Forelimb muscle (tissue), 1 donor: ENCODE results near the gene STRN4. TPM values are rescaled to one million over a fixed set of nuclear protein-coding genes. Genes with fewer than 3 reads are reported as not detected.
"Not testable (repeated sequence)": the region's sequence is repeated elsewhere in the genome, so short reads cannot be mapped to it uniquely, and the experiment has no call there.

Experiments used
- DNase-seq: peaks from one replicate; pipeline ENCODE4 v3.0.0-alpha.2; 2013; ENCODE audit warnings: low read depth
- polyA plus RNA-seq: library from polyadenylated mRNA; unstranded; fragments of 120-200 nt; gene quantifications from one replicate; pipeline ENCODE4 v1.2.1, GENCODE V29; 2013; ENCODE audit not compliant: insufficient read length

The STRN4 gene
- polyA plus RNA-seq, 1 donor, result 46.7 TPM

DNA sequence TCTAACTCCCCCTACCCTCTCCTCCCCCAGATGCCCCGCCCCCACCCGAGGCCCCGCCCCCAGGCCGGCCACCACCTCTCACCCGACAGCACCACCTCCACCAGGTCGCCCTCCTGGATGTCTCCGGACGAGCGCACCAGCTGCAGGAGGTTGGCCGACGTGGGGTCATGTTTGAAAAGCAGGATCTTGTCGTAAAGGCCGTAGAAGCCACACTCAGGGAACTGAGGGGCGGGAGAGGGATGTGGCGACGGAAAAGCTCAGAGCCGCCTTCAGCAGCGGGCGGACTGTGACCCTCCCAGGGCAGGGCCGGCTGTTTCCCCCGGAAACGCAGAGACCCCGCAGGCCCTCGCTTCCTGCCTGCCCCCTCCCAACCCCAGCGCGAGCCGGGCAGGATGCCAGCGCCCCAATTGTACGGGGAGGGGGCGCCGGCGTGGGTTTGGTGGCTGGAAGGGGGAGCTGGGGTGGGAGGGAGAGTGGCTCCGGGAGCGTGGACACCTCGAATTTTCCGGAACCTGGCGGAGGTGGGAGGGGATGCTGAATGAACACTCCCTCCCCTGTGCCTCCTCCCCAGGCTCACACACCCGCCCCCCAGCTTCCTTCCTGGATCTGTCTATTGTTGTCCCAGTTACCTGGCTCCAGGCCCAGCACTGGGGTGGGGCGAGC lies 32.3 kb downstream of the STRN4 start:
- DNase-seq, result peak; percentile 79

DNA sequence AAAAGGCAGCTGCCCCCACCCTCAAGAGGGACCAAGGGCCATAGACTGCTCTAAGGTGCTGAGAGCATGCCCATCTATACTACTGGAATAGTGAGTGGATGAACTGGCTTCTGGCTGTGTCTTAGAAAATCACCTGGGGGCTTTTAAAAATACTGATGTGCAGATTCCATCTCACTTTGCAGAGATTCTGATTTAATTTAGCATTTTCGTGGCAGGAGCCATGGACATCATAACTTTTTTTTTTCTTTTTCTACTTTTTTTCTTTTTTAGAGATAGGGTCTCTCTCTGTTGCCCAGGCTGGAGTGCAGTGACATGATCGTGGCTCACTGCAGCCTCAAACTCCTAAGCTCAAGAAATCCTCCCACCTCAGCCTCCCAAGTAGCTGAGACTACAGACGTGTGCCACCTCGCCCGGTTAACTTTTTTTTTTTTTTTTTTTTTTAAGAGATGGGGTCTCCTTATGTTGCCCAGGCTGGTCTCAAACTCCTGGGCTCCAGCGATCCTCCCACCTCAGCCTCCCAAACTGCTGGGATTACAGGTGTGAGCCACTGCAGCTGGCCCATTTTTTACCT lies 33.4 kb downstream of the STRN4 start:
- DNase-seq, result not testable (repeated sequence)

DNA sequence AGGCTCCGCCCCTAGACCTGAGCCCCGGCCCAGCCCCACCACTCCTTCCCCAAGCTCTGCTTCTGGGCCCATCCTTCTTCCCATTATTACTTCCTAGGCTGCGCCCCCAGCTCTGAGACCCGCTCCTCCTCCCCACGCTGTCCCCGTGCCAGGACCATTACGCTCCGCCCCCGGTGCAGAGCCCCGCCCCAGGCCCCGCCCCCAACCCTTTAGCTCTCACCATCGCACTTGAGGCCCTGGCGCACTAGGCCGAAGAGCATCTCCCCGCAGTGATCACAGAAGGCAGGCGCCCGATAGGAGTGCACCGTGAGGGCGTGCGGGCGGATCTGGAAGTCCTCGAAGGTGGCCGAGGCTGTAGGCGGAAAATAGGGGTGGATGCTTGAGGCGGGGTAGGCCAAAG lies 35.6 kb downstream of the STRN4 start:
- DNase-seq, result no peak

DNA sequence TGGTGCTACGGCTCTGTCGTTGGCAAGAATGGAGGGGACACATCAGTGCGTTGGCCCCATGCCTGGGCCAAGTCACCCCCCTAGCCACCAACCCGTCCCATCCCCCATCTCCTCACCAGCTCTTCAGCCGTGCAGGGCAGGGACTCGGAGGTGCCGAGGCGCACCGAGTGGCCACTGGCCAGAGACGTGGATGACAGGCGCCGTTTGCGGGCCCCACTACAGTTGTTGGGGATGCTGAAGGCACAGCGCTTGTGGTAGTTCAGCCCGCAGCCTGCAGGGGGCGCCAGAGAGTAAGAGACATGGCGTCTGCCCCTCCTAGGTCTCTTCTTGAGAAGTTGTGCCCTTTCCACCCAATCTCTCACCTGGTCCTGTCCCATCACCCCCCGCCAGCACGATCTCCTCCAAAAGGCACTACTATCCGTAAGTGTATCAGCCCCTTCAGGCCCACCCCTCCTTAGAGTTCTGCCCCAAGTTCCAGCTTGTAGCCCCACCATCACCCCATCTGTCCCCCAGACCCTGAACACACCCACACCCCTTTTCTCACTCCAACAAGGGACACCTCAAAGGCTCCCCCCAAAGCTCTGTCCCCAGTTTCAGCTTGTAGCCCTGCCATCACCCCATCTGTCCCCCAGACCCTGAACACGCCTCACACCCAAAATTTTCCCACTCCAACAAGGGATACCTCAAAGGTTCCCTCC lies 41.7 kb downstream of the STRN4 start:
- DNase-seq, result no peak

DNA sequence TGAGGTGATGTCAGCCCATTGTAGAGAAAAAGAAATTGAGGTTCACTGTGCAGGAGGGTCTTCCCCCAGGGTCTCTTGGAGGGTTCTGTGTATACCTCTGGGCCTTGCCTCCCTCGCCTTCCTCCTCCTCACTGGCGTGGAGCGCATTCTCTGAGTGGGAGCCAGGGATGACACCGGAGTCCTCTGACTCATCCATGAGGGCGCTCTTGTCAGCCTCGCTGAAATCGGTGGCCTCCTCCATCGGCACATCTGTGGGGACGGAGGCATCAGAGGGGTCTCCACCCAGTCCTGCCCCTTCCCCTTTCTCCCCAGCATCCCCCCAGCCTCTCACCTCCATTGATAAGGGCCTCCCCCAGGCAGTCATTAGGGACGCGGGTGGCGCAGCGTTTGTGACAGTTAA lies 45.5 kb downstream of the STRN4 start:
- DNase-seq, result no peak

DNA sequence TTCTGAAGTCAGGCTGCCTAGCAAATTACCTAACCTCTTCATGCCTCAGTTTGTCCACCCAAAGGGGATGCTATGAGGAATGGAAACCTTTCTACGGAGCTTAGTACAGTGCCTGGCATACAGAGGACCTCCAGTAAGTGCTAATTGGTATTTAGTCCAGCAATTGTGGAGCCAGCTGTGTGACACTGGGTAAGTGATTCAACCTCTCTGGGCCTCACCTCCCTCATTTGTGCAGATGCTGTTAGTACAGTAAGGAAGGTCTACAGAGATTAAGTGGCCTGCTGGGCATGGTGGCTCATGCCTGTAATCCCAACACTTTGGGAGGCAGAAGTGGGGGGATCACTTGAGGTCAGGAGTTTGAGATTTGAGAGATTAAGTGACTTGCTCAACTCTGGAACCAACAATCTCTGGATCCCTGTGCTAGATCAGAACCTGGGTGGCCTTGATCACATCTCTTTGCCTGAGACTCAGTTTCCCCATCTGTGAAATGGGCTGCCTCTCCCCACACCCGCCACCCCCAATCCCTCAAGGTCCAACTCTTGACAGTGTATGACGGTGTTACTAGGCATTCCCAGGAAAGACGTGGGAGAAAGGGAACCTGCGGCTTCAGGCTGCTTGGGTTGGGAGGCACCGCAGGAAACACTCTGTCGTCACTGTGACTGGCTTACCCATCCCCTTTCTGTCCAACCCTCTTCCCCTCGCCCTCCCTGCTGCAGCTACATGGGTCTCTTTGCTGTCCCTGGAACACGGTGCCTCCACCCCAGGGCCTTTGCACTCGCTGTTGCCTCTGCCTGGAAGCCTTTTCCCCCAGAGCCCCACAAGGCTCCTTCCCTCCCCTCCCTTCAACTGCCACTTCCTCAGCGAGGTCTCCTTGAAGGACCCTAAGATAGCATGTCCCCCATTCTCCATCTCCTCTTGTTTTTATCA lies 47.6 kb downstream of the STRN4 start:
- no peak for DNase-seq

DNA sequence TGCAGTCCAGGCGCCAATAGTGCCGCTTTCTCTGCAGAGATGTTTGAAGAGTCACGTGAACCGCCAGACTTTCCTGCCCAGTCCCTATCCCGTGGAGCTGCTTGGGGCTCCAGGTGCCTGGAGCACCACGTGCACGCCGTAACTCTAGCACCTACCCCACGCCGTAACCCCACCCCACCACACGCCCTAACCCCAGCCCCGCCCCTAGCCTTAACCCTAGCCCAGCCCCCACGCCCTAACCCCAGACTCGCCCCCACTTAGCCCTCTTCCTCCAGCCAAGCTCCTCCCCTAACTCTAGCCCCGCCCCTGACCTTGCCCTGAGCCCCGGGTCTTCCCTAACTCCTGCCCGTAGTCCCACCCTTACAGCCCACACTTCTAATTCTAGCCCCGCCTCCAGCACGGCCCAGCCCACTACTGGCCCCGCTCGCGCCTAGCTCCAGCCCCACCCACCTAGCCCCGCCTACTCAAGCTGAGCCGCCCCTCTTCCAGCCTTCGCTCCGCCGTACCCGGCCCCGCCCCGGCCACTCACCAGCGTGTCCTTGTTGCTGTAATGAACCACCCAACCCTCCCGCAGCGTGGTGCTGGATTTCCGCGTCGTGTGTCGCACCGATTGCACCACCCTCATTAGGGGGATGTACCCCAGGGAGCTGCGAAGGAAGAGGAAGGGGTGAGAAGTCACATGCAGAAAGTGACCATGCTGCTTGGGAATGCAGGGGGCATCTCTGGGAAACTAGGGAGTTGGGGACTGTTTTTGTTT lies 48.9 kb downstream of the STRN4 start:
- no peak for DNase-seq

DNA sequence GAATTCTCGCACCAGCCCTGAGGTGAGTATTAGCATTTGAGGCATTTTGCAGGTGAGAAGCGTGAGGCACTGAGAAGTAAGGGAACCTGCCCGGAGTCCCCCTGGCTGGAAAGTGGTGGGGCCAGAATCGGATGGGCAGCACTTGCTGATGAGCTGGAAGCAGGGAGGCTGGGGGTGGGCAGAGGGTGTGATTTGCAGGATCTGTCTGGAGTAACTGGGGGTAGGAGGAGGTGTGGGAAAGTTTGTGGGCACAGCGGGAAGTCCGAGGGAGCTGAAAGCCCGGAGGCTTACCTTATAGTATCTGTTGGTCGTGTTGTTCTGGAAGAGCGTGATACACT lies 49.4 kb downstream of the STRN4 start:
- DNase-seq, result no peak

DNA sequence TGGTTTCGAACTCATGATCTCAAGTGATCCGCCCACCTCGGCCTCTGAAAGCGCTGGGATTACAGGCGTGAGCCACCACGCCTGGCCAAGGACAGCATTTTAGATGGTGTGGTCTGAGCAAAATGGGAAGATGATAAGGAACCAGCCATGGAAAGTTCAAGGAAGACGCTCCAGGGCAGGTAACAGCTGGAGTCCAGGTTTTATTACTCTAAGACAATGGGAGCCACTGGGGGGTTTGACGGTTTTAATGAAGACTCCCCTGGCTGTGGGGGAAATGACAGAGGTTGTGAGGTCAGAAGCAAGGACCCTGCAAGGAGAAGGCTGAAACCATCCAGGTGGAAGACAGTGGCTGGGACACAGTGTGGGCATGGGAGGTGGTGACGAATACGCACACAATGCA lies 50.2 kb downstream of the STRN4 start:
- no peak for DNase-seq

DNA sequence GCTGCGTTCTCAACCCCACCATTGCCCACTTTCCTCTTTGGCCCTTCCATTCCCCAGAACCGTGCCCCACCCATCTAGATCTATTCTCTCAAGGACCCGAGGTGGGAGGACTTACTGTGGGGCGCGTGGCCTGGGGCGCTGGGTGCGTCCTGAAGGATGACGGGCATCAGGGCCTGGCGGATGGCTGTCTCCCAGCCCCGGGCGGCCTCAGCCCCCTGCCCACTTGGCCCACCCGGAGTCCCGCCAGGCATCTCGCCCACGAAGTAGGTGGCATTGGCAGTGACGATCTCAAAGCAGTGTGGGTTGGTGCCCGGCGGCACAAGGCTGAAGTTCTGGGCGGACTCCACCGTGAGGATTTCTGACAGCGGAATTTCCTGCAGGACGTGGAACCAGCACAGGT lies 52.5 kb downstream of the STRN4 start:
- no peak for DNase-seq

DNA sequence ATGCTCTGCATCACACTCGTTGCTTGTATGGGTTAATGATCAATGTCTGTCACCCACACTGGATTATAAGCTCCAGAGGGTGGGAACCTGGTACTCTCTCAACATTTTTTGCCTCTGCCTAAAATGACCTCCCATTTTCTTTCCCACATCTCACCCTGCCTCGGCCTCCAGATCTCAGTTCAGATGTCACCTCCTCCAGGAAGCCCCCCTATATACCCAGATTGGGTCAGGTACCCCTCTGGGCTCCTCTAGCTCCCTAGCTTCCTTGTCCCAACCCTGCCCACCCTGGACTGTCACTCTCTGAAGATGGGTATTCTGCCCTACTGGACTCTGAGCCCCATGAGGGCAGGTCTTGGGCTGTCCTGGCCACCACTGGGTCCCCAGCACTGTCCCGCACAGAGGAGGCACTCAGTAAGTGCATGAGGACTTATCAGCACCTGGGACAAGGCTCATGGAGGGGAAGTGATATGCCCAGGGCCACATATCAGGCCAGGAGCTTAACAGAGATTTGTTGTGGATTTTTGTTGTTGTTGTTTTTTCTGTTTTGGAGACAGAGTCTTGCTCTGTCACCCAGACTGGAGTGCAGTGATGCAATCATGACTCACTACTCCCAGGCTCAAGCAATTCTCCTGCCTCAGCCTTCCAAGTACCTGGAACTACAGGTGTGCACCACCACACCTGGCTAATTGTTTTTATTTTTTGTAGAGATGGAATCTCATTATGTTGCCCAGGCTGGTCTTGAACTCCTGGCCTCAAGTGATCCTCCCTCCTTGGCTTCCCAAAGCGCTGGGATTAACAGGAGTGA lies 53.1 kb downstream of the STRN4 start:
- DNase-seq, result no peak

DNA sequence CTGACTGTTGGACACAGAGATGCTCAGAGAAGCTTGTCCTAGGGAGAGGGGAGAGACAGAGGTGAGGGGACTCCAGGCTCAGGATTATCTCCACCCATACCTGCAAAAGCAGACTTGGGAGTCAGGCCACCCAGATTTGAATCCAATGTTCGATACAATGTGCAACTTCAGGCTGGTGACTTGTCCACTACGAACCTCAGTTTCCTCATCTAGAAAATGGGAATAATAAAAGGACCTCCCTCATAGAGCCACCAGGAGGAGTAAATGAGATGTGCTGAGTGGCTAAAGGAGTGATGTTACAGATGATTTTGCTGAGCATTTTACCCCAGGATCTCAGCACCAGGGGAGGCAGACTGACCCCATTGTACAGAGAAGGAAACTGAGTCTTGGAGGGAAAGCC lies 54.3 kb downstream of the STRN4 start:
- DNase-seq, result no peak

DNA sequence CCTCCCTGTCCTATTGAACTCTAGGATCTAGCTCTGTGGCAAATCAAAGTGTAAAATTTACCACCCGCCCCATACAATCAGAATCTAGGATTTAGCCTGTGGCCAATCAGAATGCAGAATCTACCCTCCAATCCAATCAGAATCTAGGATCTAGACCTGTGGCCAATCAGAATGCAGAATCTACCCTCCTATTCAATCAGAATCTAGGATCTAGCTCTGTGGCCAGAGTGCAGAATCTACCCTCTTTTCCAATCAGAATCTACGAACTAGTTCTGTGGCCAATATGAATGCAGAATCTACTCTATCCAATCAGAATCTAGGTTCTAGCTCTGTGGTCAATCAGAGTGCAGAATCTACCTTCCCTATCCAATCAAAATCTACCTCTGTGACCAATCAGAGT lies 55.1 kb downstream of the STRN4 start:
- DNase-seq, result no peak

DNA sequence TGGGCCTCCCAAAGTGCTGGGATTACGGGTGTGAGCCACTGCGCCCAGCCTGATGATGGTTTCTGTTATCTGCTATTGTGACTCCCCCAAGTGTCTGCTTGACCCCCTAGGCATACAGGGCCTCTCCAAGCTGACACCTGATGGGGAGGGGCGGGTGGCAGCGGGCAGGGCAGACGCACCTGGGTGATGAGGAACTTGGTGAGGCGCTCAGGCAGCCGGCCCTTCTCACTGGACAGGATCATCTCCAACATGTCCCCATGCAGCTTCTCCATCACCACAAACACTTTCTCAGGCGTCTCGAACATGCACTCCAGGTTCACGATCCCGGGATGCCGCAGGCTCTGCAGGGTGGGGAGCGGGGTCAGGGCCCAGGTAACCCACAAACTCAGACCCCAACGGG lies 56.9 kb downstream of the STRN4 start:
- DNase-seq, result no peak

DNA sequence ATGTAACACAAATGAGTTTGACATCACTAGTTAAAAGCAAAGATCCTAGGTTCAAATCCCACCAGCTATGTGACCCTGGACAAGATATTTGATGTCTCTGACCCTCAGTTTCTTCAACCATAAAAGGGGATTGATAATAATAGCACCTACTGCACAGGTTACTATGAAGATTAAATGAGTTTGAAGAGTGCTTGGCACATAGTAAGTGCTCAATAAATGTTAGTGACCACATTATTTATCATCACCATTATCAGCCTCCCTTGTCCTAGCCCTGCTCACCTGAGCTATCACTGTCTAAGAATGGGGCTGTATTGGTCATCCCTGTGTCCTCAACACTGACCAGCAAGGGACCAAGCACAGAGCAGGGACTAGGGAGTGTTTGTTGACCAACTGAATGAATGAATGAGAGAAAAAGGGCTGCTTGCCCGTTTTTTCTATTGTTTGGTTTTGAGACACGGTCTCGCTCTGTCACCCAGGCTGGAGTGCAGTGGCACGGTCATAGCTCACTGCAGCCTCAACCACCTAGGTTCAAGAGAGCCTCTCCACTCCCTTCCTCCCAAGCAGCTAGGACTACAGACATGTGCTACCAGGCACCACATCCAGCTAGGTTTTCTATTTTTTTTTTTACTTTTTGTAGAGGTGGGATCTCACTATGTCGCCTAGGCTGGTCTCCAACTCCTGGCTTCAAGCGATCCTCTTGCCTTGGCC lies 58.7 kb downstream of the STRN4 start:
- DNase-seq, result no peak

DNA sequence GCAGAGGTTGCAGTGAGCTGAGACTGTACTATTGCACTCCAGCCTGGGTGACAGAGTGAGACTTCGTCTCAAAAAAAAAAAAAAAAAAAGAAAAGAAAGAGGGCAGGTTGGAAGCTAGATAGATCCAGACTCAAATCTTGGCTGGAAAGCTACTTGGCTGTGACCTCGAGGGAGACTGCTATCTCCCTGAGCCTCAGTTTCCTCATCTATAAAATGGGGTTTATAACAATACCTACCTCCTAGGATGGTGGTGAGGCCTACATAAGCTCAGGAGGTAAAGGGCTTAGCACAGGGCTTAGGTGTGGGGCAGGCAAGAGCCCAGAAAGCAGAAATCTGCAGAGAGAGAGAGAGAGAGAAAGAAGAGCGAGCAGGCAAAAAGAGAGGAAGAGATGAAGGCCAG lies 61.1 kb downstream of the STRN4 start:
- DNase-seq, result no peak

DNA sequence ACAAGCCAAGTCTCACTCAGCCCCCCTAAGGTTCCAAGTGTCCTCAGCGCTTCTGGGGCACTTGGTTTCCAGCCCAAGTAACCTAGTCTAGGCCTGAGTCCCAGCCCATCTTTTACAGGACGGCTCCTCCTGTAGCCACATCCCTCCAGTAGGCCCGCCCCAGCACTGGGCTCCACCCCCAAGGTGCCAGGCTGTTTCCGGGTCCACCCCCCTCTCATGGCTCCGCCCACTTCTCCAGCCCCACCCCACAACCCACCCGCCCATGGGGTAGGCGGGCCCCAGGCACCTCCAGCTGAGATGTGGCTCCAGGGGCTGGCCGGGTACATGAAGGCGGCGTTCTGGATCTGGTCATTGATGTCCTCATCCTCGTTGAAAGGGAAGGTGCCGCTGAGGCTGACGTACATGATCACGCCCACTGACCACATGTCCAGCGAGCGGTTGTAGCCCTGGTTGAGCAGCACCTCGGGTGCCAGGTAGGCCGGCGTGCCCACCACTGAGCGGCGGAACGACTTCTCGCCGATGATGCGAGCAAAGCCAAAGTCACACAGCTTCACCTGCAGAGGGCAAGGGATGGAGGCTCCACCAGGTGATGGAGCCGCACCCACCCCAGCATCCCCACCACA lies 68.0 kb downstream of the STRN4 start:
- no peak for DNase-seq

DNA sequence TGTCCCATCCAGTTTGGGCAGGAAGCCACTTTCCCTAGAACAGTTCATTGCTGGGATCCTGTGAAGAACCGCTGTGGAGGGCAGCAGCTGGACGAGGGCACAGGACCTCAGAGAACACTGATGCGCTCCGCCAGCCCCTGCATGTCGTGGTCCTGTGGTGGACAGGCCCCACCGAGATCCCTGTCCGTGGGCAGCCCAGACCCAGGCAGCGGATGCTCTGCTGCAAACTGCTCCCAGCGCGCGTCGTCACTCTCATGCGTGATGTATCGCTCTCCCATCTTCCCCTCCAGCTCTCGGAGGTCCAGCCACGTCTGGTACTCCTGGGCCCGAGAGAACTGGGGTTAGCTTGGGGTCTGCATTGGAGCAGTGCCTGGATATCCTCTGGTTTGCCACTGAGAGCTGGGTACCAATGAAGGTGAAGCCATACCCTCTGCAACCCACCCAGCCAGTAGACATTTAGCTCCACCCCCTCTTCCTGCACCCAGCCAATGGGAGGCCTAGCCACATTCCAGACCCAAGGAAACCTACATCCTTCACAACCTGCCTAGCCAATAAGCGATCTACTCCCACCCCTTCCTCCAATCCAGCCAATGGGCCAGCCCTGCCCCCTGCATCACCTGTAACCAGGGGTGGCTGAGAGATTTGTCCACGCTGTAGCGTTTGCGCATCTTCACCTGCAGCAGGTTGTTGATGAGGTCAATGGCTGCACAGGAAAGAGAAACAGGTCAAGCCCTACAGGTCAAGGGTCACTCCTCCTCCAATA lies 71.7 kb downstream of the STRN4 start:
- no peak for DNase-seq

DNA sequence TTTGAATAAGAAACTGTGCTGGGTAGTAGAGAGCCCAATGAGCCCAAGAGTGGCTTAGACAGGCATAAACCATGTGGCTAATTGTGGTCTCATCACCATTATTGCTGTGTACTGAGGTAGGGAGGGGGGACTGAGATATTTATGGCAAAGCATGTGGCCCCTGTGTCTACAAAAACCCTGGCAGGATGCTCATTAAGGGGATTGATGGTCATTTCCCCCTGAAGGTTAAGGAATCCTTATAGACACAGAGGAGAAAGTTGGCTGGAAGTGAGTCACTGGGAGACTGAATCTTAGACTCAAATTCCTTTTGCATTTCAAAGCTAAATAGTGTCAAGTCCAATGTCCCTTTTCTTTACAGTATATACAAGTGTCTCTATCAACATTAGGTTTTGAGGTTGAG lies 75.4 kb downstream of the STRN4 start:
- DNase-seq, result no peak
